CD4-positive, alpha-beta T cell treated with Interleukin-21 for 1 hour (primary cell): Measurements from ENCODE around the gene SYS1.

Source experiments
- DNase-seq: peaks from one replicate; pipeline ENCODE4 v3.0.0-alpha.2; 2020

The SYS1 gene

DNA sequence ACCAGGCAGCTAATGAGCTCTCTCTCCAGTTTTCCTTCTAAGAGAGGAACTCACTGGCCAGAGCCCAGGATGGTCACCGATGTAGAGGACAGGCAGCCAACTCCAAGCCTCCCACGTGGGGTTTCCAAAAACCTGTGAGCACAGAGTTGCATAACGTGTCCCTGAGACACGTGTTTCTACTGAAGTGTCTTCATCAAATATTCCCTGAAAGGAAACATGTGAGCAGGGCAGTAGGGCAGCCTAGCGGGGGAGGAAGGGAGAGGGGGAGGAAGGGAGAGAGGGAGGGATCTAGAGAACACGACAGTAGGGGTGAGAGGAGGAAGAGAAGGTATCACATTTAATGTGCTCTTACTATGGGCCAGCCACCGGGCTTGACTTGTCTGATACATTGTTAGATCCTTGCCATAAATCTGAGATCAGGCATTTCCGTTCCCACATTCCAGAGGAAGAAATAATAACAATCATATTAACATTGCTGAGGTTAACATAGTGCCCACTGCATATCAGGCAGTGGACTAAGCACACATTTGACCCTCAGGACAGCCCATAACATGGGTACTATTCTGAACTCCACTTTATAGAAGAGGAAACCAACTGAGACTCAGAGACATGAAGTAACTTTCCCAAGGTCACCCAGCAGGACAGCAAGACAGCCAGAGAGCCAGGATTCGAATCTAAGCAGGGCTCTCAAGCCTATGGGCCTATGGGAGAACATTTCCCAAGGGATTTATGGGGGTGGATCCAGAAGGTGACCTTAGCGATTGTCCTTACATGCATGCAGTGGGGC is 4.5 kb upstream of the SYS1 start:
- no peak for DNase-seq

DNA sequence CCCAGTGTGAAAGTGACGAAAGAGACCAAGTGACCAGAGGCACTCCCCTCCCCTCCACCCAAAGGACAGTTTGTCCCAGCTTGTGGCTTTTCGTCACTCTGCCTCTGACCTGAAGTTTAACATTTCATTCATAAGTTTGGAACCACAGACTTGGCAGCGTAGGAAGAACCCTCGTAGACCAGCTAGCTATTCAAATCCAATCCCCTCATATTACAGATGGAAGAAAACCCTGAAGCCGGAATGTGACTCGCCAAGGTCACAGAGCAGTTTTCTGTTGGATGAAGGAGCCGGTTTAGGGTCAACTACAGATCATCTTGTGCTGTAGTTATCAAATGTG is 3.9 kb upstream of the SYS1 start:
- no peak for DNase-seq

DNA sequence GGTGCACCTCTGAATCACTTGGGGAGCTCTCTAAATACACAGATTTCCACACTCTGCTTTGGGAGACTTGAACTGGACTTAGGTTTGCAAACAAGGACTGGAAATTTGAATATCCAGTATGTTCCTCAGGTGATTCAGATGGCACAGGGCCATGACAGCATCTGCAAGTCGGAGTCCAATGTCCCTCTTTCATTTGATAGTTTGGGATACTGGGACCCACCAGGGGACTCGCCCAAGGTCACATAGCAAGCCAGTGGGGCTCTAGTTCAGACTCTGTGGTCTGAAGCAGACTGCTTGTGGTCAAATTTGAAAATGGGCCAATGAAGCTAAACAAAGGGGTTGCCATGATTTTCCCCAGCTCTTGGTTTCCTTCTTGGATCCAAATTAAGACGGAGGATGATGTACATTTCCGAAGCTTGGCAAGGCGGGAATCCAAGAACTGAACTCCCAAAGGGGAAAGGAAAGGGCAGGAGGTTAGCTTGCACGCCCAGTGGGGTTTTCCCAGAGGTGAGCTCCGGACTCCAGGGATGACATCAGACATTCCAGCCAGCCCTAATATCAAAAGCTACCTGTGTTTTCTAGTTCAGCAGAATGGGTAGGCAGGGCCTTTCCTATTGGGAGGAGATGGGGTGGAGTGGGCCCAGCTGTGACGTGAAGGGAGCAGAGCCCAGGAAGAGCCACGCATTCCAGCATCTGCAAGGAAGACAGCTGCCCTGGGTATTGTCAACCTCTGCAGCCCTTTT is 3.4 kb upstream of the SYS1 start:
- DNase-seq = no peak

DNA sequence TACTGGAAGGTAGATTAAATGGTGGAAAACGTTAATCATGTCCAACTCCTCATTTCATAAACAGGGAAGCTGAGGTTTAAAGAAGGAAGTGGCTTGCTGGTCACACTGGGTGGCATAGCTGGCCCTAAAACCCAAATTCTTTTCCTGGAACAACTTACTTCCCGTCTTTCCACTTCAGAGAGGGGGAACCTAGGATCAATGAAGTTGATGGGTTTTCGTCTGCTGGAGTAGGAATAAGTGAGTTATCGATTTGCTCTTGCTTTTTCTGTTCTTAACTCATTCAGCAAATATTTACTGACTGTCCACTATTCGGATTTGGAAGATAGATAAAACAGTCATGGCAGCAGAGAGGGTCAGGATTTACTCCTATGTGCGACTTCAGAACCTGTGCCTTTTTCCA is 1.2 kb upstream of the SYS1 start:
- no peak for DNase-seq

DNA sequence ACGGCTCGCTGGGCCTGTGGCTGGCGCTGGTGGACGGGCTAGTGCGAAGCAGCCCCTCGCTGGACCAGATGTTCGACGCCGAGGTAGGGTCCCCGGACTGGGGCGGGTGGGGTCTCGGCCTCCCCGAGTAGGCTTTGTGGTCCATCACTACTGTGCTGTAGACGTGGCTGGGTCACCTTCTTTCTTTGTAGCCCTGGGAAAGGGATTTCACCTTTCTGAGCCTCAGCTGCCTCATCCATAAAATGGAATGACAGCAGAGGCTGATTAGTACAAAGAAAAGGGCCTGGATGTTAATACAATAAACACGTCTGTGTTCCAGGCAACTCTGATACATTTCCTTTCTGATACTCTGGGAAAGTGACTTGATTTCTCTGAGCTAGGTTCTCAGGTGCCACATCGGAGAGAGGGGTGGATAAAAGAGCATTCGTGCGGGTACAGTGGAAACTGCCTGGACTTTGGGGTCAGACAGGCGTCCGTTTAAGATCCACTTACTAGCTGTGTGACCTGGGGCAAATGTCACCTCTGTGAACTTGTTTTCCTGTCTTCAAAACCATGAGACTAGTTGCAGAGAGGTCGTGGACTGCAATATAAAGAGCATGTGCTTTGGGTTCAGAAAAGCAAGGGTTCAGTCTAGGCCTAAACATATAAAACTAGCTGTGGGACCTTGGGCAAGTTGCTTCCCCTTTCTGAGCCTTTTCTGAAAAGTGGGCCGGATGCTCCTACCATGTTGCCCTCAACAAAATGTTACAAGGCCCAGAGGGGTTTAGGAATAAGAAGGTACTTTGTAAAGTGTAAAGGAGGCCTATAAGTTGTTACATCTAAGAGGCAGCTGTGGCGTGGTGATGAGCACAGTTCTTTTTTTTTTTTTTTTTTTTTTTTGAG is 896 bp downstream of the SYS1 start:
- no peak for DNase-seq

DNA sequence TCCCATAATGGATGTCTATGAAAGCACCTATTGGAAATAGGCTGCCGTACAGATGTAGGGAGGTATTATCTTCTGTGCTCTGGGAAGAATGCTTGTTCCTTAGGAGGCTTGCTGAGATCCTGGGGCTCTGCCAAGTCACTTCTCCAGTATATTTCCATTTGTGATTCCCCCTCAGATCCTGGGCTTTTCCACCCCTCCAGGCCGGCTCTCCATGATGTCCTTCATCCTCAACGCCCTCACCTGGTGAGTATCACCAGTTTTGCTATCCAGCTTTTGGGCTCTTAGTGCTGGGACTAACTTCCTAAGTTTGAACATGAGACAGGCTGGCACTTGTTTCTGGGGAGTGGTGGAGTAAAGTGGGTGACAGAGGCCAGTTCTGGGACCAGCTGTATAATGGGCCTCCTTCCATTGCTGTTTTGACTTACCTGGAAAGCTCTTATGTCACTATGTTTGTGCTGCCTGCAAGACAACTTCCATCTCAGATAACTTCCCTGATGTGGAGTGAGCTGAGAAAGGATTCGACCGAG is 2.6 kb downstream of the SYS1 start:
- no peak for DNase-seq

DNA sequence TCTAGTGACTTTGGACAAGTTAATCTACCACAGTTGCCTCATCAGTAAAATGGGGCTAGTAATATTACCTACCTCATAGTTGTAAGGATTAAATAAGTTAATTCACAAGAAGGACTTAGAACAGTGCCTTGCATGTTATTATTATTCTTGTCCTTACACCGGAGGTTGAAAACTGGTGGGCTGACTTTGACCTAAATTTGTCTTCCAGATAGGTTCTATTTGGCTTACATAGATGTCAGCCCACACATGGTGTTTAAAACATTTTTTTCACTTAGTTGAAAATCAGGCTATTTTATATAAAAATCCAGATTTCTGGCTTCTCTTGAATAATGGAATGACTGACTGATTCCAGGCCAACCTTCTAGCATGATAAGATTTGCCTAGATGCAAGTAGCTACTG is 3.2 kb downstream of the SYS1 start:
- DNase-seq = no peak

DNA sequence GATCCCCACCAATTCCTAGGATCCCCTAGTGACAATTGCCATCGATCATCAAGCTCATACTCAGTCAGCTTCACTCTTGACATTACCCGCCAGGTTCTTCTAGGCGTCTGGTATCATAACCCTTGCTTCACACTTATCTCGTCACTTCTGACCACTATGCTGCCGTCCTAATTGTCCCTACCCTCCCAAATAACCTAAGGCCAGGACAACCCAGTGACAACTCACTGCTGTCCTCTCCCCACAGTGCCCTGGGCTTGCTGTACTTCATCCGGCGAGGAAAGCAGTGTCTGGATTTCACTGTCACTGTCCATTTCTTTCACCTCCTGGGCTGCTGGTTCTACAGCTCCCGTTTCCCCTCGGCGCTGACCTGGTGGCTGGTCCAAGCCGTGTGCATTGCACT is 3.7 kb downstream of the SYS1 start:
- DNase-seq = no peak

DNA sequence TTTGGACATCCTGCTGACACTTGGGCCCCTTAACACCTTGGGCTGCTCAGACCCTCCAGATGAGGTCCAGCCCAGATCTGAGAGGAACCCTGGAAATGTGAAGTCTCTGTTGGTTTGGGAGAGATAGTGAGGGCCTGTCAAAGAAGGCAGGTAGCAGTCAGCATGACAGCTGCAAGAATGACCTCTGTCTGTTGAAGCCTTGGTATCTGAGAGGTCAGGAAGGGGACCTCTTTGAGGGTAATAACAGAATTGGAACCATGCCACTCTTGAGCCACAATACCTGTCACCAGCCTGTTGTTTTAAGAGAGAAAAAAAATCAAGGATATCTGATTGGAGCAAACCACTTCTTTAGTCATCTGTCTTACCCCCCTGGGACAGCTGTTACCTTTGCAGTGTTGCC is 4.2 kb downstream of the SYS1 start:
- DNase-seq = no peak

DNA sequence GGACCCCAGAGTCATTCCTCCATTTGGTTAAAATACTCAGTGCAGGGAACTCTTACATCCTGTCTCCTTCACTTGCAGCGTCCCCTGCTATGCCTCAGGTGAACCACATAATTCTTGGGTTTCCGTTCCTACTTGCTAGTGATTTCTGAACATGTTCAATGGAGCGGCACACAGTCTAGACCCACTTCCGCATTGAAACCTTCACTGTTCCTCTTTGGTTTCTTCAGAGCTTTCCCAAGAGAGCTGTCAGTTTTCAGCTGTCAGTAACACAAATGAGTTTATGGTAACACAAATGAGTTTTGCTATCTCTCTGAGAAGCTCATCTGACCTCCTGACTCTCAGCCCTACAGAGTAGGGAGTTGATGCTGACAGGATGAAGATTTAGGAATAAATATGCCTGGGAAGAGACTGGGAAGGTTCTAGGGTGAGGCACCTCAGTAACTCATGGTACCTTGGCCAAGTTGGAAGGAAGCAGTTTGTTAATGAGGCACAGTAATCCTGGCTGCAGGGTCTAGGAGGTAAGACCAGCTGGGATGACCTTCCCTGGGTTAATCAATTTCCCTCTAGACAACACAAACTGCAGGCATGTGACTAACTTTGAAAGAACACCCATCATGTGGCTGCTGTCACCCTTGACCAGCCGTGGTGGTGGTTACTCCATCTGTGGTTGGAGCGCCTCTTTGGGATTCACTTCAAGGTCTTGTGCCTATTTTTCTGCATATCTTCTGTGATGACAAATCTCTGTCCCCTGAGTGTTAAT is 5.4 kb downstream of the SYS1 start:
- DNase-seq = peak; percentile 58

DNA sequence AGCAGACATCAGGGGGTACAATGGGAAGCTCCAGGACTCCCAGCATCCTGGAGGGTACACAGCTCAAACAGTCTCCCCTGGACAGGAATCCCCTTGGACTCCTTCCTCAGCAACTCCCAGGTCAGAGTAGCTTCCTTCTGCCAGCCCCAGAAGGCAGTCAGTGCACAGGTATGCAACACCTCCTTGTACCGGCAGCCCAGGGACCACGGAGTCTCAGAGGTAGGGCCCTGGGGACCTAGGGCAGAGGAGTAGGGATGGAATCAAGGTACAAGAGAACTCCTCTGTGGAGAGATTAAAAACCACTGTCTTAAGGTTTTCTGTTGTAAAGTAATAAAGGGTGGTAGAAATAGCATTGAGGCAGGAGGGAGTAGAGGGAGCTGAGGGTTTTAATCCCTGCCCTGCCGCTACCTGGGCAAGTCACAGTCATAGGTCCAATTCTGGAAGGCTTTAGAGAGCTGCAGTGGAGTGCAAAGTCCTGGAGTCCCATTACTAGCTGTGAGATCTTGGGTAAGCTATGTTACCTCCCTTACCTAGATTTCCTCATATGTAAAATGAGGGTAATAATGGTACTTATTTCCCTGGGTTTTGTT is 7.7 kb downstream of the SYS1 start:
- DNase-seq = no peak

DNA sequence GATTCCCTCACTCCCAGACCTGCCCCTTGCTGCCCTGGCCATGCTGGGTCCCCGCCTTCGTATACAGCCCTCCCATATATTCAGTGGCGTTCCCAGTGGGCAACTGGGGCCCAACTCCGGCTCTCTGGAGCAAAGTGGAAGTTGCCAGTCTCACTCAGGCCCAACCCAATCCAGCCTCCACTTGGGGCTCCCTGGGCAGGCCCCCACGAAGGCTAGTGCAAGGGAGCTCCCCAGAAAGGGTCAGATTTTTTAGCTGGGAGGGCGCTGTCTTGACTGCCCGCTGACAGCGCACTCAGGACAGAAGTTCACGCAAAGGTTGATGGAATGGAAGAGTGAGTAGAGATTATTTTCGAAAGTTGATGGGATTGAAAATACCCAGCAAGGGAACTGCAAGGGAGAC is 9.3 kb downstream of the SYS1 start:
- DNase-seq = no peak

DNA sequence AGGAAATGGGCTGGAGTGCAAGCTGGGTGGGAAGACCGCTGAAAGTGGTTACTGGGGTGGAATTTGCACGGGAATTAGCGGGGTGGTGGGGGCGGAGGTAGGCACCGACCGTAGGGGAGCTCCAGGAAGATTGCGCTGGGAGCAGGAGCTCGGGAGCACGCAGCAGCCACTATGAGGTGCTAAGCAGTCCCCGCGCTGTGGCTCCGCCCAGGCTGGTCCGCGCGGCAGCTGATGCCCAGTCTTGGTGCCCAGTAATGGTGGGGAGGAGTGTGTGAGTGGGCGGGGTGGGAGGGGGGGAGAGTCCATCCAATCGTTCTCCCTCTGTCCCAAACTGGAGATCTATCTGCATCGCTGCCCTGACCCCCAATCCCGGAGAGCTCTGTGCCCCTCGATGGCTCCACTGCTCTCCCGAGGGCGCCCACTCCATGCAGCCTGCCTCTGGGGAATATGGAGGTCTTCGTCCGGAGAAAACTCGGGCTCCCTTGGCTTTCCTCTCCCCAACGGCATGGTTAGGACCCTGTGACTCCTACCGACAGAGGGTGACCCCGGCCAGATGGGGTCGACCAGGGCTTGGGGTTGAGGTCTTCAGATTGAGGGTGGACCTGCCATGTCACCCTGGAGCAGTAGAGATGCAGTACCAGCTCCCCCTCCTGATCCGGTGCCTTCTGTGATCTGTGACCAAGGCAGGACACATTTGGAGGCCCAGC is 9.8 kb downstream of the SYS1 start:
- no peak for DNase-seq

DNA sequence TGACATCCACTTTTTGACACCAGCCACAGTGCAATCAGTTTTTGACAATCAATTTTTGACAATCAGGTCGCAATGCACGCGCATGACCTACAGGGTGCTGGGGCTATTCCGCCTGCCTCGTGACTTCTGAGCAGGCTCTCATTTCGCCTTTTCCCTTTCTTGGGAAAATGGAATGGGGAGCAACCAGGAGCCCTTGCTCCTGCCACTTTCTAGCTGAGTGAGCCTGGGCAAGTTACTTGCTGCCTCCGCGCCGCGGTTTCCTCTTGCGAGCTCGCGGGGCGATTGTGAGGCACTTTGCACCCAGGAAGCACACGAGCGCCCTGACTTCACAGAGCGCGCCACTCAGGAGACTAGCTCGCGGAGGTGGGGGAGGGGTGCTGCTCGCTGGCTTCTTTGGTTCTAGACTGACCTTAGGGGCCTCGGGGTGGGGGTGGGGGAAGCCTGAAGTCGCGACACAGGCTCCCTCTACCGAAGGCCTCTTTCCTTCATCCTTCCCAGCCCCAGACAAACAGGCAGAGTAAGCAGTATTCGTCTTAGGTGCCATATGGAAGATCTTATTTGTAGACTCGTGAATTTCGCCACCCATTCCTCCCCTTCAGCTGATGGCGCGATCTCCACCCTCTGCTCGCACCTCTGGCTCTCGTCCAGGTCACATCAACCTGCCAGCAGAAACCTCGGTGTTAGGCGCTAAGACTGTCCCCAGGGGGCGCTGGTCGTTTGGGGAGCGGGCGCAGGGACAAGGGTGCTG is 10.6 kb downstream of the SYS1 start:
- DNase-seq = peak; percentile 90

DNA sequence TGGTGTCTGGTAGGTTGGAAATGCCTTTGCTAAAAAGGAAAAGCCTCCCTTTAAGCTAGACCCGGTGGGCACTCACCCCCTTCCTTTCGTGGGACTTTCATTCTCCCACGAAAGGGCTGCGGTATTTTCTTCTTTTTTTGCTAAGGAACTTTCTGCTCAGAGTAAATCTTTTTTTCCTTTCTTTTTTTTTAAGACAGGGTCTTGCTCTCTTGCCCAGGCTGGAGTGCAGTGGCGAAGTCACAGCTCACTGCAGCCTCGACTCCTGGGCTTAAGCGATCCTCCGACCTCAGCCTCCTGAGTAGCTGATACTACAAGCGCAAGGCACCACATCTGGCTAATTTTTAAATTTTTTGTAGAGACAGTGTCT is 11.1 kb downstream of the SYS1 start:
- no peak for DNase-seq

DNA sequence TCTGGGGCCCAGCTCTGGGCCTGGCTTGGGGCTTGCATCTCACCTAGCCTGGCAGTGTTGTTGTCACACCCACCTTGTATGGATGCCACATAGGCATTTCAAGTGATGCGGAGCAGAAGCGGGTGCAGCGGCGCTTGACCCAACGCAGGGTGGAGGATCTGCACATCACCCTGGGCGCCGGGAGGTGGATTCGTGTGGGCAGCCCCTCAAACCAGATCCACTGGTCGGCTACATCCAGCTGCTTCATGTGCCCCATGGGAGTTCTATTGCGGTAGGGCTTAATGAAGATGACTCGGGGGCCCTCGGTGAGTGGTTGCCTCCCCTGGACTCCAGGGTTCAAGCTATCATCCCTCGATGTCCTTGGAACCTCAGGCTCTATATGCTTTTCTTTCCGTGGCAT is 12.0 kb downstream of the SYS1 start:
- DNase-seq = no peak

DNA sequence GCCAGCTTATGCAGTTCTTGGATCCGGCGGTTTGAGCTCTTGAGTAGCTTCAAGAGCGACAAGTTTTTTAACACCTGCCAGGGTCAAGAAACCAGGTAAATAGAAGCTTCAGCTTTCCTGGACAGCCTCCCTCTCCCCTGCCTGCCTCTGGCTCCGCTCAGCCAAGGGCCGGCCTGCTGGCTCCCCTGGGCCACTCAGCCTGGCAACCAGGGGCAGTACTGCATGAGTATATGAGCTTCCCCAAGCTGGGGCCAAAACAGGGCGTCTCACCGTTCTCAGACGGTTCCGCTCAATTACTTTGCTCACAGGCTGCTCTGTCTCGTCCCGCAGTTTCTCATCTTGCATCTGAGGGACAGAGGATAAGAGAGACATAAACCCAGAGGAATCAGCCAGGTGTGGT is 14.3 kb downstream of the SYS1 start:
- DNase-seq = no peak

DNA sequence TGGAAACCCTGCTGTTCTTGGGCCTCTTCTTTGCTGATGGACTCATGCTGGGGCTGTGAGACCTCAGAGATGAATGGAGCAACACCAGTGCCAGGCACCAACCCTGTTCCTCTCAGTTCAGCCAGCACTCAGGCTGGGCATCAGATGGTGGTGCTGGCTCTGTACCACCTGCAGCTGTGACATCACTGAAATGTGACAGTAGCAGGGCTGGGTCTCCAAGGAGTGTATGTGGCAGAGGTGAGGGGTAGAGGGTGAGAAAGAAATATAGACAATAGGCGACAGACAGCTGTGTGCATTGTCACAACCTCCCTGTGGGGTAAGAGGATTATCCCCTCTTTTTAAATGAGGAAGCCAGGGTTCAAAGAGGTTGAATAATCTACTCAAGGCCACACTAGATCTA is 15.2 kb downstream of the SYS1 start, which contains the start of gene TP53TG5:
Gene TP53TG5, minus strand, starts transcription at position 135 of the 400 bp plus-strand sequence. Its CDS starts 89 bp downstream, at position 46.
- no peak for DNase-seq

DNA sequence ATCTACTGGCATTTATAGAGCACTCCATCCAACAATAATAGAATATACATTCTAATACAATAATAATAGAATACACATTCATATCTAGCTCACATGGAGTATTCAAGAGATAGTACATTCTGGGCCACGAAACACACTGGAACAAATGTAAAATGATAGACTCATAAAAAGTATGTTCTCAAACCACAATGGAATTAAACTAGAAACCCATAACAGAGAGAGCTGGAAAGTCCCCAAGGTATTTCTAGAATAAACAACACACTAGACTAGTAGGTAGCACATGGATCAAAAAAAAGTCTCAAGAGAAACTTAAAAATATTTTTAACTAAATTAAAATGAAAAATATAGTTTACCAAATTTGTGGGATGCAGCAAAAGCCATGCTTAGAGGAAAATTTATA is 24.3 kb downstream of the SYS1 start:
- DNase-seq = no peak

DNA sequence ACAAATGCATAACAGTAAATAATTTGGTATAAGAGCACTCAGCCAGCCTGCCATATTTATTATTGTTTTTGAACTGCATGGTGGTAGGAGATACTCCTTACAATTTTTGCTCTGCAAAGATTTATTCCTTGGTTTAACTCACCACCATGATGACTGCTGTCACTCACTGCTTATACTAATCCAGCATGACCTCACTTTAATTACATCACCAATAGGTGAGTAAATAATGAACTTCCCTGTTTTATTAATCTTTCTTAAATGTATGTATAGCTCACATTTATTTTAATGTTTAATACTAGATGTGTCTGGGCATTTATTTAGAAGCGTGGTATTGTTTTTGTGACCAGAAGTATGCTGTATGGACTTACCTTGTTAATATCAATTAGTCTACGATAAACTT is 28.0 kb downstream of the SYS1 start:
- no peak for DNase-seq

DNA sequence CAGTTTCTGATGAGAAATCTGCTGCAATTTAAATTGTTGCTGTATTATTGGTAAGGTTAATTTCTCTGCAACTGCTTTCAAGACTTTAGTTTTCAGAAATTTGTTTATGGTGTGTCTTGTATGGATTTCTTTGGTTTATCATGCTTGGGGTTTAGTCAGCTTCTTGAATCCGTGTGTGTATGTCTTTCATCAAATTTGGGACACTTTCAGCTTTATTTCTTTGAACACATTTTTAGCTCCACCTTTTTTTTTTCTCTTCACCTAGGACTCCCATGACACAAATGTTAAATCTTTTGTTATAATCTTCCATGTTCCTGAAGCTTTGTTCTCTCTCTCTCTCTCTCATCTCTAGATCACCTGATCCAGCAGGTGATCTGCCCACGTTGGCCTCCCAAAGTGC is 28.6 kb downstream of the SYS1 start:
- no peak for DNase-seq
